GM12874 (cell line): ENCODE measurements around the gene TSR3.

ENCODE experiments used
- CTCF ChIP-seq: IDR thresholded peaks from 2 replicates; pipeline ENCODE4 v1.5.1; 2011; ENCODE audit warnings: low read depth, mild to moderate bottlenecking, control low read depth, low read length, moderate library complexity; ENCODE audit not compliant: insufficient read depth

TSR3 gene

GRCh38 chr16:1375741-1376410, 24.2 kb upstream of the TSR3 start:
- TF ChIP-seq CTCF, result no peak

GRCh38 chr16:1375298-1375640, 23.6 kb upstream of the TSR3 start:
- no peak for TF ChIP-seq CTCF

- TF ChIP-seq CTCF, result no peak
Observed at GRCh38 chr16:1374418-1375297, 23.0 kb upstream of the TSR3 start.

DNA sequence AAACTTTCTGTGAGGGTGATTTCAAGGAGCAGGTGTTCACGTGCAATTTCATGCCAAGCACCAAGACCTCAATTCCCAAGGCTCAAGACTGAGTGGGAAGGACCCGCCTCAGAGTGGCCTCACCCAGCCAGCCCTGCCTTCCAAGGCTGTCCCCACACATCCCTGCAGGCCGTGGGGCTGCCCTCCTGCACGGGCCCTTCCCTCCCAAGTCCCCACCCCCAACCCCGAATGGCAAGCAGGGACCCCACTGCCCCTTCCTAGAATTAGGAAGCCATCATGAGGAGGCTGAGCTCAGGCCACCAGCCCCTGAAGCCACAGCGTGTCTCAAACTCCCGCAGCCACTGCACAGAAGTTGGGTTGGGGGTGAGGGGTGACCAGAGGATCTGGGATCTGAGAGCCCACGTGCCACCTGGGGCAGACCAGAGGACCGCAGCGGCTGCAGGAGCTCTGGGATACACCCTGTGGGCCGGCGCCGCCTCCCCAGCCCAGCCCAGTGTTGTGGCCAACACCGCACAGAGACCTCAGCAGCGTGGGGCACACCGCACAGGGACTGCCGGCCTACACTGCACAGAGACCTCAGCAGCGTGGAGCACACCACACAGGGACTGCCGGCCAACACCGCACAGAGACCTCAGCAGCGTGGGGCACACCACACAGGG, 20.7 kb upstream of the TSR3 start:
- no peak for TF ChIP-seq CTCF

- TF ChIP-seq CTCF, result no peak
Observed at GRCh38 chr16:1371054-1371978, 19.6 kb upstream of the TSR3 start.

DNA sequence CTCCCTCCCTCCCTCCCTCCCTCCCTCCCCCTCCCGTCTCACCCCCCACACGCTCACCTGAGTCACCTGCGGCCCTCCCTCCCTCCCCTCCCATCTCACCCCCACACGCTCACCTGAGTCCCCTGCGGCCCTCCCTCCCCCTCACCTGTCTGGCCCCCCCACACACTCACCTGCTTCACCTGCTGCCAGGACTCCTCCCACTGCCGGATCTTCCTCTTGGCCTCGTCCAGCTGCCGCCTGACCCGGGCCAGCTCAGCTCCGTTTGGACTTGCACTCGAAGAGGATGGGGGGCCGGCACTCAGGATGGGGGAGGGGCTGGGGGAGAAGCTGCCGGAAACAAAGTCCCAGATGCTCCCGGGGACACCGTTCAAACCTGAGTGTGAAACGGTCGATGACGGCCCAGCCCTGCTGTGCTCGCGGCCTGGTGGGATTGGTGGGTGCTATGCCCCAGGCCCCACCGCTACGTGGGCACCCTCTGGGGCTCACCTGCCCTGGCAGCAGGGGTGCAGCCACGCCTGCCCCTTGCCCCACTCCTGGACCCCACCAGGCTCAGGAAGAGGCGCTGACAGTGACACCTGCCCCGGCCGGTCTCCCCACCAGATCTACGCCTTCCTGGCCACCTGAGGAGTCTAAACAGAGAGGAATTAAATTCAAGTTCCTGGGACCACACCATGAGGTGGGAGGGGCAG, 16.0 kb upstream of the TSR3 start:
- TF ChIP-seq CTCF, result no peak
